SKM-1 treated with dmso at 0.1 percent for 144 hours (cell line): ENCODE results near the gene PLCB4.

Source experiments
- DNase-seq: peaks from one replicate; lab custom pipeline; 2025; ENCODE audit not compliant: unreplicated experiment; lab: John Stamatoyannopoulos, UW

The PLCB4 gene

DNA sequence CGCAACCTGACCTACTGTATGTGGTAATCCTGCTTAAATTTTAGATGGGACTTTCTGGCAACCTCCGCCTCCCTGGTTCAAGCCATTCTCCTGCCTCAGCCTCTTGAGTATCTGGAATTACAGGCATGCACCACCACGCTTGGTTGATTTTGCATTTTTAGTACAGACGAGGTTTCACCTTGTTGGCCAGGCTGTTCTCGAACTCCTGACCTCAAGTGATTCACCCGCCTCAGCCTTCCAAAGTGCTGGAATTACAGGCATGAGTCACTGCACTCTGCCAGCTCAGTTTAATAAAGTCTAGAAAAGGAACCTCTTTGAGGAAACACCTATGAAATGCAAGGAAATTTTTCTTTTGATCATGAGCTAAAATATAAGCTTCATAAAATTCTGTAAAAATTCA lies 9.0 kb upstream of the PLCB4 start:
- DNase-seq = no peak

DNA sequence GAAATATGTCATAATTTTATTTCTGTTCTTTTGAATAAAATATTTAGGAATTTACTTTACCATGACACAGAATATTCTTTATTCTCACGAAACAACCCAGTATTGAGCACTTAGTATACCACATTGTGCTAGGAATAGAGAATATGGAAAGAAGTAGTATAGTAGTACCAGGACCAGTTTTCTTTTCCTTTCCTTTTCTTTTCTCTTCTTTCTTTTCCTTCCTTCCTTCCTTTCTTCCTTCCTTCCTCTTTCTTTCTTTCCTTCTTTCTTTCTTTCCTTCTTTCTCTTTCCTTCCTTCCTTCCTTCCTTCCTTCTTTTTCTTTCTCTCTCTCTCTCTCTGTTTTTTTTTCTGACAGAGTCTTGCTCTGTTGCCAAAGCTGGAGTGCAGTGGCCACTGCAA lies 7.5 kb upstream of the PLCB4 start:
- no peak for DNase-seq

DNA sequence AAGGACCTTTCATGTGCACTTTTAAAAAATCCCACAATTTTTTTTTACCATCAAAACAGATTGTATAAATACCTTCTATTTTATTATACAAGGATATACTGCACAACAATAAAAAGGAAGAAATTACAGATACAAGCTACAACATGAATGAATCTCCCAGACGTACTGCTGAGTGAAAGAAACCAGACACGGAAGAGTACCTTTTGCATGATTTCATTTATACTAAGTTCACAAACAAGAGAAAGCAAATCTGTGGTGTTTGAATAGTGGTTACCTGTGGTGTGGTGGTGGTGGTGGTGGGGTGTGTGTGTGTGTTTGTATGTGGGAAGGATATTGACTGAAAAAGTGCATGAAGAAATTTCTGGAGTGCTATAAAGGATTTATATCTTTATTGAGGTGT lies 6.8 kb upstream of the PLCB4 start:
- no peak for DNase-seq

DNA sequence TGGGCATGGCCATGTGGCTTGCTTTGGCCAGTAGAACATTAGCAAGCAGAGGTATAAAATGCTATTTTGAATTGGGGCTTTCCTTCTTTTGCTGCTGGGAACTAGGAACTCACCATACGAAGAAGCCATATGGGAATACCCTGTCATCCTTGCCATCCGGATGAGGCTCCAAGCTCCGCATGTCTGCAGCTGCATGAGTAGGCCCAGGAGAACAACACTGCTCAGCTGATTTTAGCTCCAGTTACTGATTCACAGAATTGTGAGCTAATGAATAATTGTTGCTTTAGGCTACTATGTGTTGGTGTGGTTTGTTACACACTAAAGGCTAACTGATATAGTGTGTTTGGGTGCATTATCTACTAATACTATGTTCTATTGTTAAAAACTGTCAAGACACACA lies 2.7 kb upstream of the PLCB4 start:
- no peak for DNase-seq

- DNase-seq = no peak
These were observed 570 bp upstream of the PLCB4 start for GRCh38 chr20:9068233-9068801.

- DNase-seq = no peak
These were observed 1.4 kb downstream of the PLCB4 start for GRCh38 chr20:9070304-9070703.

GRCh38 chr20:9071976-9072726 lies 3.3 kb downstream of the PLCB4 start:
- no peak for DNase-seq

DNA sequence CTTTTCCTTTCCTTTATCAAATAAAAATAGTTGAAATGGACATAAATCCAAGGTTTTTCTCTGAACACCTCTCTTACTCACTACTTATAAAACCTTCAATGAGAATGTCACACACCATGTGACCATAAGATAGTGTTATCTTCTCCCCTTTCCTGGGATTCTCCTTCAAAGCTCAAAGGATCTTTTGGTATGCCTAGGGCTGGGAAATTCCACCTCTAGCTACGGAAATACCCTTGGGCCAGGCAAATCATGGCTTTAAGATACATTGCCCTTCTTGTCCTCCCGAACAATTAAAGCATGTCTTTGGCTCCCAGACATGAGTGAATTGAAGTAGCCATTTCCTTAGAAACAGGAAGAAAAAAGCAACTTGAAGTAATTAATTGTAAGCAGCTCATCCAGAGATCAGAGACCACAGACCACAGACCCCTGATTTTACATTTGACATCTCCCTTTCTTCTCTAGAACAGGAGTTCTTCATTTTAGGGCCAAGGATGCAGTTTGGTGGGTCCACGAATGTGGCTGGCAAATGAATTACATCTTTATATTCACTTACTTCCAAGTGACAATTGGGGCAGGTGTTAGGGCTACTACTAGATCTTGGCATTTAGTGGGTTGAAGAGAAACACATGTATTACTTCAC lies 4.1 kb downstream of the PLCB4 start:
- no peak for DNase-seq

DNA sequence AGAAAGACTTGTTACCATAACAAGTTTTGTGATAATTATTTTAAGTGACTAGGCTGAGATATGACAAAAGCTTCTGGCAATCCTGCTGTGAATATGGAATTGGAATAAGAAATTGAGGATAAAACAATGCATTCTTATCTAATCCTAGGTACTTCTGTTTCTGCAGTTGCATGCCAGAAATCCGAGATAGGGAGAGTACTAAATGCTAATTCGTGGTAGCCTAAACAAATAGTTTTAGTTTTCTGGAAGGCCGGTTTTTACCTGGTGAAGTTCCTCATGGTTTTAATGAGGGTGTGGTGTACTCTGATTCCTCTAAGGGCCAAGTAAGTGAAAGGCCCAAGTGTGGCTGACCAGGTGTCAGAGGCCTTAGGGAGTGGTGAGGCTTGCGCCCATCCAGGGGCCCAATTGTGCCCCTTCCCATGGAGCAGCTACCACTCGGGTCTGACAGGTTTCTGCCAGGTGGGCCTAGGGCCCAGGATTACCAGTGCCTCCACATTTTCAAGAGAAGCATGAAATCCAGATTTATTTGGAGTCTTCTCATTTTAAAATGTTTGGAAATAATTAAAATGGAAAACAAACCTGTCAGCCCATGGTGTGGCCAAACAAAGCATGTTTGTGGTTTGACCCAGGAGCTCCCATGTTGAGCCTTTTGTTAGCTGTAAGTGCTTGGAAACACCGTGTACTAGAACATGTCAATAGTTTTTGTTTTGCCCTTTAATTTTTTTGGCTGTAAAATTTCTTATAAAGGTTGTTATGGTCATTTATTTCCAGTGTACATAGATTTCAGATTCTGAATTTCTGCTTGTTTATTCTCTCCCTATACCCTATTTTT lies 6.6 kb downstream of the PLCB4 start:
- no peak for DNase-seq

DNA sequence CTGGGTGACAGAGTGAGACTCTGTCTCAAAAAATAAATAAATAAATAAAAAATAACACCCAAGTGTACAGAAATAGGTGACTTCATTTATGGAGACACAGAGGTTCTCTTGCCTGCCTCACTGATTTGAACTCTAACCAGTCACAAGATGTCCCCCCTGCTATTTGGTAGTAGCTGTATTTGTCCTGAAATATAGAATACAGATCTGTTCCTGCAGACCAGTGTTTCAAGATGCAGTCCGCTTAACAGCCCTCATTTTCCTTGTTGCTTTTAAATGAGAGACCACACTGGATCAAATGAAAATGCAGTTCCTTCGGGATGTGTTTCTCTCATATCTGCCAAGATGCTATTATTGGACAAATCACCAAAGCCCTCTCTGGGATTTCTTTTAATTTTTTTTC lies 7.6 kb downstream of the PLCB4 start:
- no peak for DNase-seq

- DNase-seq = no peak
These were observed 10.2 kb downstream of the PLCB4 start for GRCh38 chr20:9078826-9079731.

DNA sequence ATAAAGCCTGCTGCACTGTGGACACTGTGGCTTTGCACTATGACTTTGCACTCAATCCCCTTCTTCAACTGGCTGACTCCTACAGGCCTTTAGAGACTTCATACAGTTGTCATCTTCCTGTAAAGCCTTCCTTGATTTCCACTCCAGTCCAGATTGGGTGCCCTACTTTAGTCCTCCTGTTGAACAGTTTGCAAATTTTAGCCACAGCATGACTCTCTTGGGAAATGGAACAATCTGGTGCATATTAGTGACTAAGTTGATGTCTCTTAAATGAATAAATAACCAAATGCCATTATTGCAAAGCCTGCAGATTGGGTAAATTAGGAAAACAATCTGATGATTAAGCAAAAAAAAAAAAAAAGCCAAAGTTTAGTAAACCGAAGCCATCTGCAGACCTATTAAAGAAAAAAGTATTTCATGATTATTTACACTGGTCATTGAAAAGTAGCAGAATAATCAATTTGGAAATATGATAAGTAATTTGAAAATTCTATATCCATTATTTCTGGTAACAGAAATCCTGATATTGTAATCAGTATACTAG lies 12.6 kb downstream of the PLCB4 start:
- DNase-seq = no peak

DNA sequence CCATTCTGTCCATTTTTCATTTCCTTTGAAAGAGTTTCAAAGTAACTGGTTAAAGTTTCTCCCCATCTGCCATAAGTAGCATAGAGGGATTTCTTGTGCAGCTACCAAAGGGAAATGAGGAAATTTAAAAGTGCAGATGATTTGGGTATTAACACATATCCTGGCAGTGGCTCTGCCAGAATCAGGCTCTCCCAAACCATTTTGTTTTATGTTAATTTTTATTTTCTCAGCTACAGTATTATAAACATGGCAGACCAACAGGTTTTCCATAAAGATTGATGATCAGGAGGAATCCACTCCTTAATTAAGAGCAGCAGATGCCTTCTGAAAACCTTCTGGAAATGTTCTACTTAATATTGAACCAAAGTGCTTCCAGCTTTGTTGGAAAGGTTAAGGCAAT lies 13.9 kb downstream of the PLCB4 start:
- no peak for DNase-seq

DNA sequence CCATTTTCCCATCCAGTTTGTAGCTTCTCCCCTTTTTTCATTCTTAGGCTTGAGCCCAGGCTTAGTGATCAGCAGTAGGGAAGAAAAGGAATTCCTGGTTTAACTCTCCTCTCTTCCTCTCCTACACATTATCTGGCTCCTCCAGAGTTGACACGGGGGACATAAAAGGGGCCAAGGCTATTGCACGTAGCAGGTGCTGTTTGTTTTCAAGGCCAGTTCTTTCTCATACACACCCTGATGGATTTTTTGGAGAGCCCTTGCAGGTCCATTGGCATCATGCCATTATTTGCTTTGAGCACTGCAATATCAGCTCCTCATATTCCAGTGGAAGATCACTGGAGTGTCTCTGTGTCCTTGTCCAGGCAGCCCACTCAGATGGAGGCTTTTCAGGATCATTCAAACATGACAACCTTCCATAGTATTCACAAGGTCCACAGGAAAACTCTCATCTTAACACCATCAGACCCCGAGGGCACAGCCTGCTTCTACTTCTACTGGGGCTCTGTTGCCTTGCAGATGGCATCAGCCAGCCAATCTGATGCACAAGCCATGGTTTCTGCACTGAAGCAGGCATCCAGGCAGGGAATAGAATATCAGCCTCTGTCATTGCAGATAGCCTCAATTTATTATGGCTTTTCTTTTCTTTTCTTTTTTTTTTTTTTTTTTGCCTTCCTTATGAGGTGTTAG lies 18.8 kb downstream of the PLCB4 start:
- DNase-seq = no peak

GRCh38 chr20:9088556-9088955 lies 19.7 kb downstream of the PLCB4 start:
- DNase-seq = no peak

GRCh38 chr20:9092113-9092512 lies 23.2 kb downstream of the PLCB4 start:
- DNase-seq = no peak

DNA sequence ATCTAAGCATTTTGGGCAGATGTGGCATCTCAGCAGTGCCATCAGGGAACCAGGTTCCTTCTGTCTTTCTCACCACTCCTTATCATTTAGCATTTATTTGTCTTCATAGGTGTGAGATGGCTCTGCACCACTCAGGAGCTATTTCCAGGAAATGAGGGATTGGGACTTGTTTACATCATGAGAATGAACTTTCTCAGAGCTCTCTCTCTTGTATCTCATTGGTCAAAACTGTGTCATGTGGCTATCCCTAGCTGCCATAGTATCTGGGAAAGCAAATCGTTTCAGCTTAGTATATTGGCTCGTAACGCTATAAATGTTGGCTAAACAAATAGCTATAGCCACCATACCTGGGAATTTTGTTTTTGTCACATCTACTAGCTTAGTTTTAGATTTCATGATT lies 23.8 kb downstream of the PLCB4 start:
- no peak for DNase-seq

DNA sequence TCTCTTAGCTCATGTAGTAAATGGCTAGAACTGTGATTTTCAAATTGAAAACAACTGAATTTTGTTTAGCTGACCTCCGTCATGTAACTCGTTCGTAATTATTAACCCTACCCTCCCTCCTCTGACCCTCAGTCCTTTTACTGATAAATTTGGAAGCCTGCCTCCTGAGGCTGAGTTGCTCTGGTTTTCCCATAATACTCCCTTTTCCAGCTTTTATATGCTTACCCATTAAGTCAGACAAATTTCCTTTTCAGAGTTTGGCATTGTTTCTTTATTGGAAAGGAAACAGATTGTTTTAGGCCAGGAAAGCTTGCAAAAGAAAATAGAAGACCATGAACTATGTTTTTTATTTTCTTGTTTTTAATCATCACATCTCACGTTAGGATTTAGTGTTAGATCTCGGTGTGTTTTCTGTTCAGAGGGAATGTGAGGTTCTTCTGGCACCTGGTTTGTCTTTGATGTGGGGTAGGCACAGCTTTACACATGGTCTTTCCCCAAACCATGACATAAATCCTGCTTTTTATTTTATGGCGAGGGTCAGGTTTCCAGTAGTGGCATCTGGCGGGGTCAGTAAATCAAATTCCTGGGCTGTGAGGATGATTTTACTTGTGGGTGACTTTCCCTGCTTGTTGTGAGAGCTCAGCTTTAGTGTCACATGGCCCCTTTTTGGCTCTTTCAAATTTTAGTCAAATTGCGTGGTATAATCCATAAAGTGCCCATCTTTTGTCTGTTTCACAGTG lies 24.5 kb downstream of the PLCB4 start:
- no peak for DNase-seq

DNA sequence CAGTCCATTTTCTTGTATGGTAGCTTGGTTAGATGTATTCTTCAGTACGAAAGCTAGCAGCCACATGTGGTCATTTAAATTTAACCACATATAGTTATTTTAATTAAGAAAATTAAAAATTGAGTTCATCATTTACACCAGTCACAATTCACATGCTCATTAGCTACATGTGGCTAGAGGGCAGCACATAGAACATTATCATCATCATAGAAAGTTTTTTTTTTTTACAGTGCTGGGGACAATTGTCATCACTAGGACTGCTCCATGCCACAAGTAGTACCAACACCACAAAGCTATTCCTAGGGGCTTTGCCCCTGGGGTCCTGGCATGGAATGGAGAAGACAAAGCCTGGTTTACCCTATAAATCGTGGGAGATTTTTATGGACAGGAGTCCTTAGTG lies 30.5 kb downstream of the PLCB4 start:
- no peak for DNase-seq
